GM18951 (cell line): Measurements from ENCODE around the gene RCE1.

ENCODE experiments used
- POLR2A ChIP-seq: IDR thresholded peaks from 4 replicates; pipeline ENCODE4 v1.6.1; 2011; ENCODE audit warnings: mild to moderate bottlenecking; ENCODE audit not compliant: insufficient read length, insufficient read depth; ENCODE audit errors: extremely low read depth
- in situ Hi-C: fragments of 300-500 bp; cut with MboI; formaldehyde crosslinking; loops from one replicate; pipeline ENCODE4 v1.12.0; 2022; ENCODE audit warnings: low sequenced_read_pairs, mixed read lengths, inconsistent platforms; ENCODE audit not compliant: unreplicated experiment

RCE1 gene

DNA sequence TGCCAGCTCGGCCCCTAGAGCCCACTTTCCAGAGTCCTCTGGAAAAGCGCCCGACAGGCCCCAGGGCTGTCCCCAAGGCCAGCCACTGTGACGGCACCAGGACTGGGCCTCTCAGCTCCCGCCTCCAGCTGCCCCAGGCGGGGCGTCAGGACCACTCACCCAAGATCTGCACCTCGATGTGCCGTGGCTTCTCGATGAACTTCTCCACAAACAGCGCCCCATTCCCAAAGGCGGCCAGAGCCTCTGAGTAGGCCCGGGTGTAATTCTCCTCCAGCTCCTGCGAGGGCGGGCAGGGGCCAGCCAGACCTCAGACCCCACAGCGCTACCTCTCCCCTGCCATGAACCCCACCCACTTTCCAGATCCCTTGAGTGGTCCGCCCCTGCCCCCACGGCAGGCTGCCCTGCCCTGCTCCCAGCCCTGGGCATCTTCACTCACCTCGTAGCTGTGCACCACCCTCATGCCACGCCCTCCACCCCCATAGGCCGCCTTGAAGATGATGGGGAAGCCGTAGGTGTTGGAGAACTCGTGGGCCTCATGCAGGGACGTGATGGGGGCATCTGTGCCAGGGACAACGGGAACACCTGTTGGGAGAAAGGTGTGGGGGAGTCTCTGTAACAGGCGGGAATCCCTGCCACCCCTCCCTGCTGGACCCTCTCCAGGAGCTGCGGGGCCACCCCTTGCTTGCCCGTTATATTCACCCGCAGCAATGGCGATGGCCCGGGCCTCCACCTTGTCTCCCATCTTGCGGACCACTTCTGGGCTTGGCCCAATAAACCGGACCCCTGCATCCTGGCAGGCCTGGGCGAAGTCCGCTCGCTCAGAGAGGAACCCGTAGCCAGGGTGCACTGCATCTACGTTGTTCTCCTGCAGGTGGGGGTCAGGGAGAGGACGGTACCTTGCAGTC lies 27.6 kb downstream of the RCE1 start:
- in situ Hi-C loops, result no loop called here
- TF ChIP-seq POLR2A, result no peak

DNA sequence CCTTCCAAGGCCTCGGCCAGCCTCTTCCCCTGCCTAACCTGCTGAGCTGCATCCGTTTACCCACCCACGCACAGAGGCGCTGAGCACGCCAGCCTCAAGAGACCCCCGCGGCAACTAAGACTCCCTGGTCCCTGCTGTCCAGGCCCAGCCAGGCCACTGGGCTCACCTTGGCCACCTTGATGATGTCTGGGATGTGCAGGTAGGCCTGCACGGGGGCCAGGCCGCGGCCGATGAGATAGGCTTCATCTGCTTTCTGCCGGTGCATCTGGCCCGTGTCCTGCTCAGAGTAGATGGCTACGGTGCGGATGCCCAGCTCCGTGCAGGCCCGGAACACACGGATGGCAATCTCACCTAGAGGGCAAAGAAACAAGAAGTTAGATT lies 28.3 kb downstream of the RCE1 start:
- TF ChIP-seq POLR2A, result no peak
- in situ Hi-C loops, result no loop called here

DNA sequence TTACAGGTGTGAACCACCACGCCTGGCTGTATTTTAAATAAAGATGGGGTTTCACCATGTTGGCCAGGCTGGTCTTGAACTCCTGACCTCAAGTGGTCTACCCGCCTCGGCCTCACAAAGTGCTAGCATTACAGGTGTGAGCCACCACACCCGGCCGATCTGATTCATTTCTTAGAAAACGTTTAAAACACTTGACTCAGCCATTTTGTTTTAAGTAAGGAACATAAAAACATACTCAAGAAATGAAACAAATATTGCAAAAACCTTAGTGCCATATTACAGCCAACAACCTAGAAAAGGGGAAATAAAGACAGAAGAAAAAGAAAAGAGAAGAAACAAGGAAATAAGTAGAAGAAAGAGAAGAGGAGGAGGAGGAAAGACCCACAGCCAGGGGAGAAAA lies 31.0 kb downstream of the RCE1 start:
- no peak for TF ChIP-seq POLR2A
- in situ Hi-C loops, result no loop called here

DNA sequence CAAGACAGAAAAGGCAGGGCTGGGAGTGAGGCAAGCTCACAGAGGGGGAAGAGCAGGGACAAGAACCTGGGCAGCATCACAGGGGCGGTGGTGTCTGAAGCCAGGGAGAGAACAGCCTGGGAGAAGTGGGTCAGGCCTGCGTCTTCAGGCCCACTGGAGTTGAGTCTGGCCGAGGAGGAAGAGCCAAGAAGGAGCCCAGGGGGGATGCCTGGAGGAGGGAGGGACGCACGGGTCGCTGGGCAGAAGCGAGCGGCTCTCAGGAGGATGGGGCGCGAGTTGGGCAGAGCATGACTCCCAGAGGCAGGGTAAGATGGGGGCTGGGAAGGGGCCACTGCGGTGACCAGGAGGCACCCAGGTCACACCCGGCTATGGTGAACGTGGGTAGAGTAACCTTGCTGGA lies 32.1 kb downstream of the RCE1 start:
- in situ Hi-C loops, result no loop called here
- TF ChIP-seq POLR2A, result no peak

DNA sequence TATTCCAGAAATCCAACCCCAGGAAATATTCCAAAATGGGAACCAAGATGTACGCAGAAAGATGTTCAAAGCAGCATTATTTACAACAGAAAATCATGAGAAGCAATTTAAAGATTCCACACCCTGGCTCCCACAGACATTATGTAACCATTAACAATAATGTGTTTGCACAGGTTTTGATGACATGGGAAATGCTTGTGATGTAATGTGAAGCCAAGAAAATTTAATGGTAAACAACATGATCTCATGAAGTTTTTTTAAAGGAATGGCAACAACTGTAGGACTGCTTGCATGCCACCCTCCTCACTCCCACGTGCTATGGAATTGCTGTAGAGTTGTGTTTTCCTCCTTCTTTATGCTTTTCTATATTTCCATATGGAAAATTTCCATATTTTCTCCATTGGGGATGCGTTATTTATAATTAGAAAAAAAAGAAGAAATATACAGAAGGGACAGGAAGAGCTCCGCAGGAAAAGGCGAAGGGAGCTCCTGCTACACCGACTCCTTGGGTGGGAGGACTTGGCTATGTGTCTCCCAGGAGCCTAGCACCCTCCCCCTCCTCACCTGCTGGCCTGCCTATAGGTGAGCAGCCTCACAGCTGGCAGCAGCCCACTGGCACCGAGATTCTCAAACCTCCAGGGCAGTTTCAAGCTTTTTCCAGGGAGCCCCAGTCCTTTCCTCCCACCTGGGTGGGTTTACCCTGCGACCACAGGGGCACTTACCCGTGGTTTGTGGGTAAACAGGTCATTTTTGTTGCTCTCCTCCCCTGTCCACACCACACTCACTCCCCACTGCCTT lies 34.5 kb downstream of the RCE1 start:
- in situ Hi-C loops, result no loop called here
- no peak for TF ChIP-seq POLR2A

DNA sequence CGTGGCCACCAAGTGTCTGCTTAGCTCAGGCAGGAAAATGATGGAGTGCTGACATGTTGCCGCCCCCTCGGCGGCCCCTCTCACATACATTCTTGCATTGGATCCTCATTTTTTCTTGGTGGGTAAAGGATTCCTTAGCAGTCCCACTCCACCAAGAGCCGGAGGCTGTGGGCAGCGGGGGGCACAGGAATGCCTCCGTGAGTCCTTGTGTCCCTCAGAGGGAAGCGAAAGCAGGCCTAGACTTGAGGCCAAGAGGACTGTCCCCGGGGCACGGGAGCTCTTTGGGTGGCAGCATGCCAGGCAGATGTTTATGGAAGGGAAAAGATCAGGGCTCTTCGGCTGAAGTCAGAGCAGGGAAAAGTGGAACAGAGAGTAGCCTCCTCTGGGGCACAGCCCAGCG lies 35.2 kb downstream of the RCE1 start:
- in situ Hi-C loops, result no loop called here
- TF ChIP-seq POLR2A, result no peak

DNA sequence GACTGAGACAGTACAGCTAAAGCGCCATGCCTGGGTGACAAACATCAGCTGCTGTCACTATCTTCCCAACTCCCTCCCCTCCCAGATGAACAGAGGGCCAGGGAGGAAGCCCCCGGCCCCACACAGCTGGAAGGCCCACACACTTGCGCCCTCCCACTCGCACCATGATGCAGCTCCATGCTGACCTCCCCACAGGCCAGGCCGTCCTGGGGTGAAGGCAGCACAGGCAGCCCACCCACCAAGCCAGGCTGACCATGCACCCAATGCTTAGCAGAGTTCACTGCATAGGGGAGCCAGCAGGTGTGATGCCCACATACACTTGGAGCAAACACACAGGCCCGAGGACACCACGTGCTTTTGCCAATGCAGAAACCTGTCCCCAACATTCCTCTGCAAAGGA lies 35.8 kb downstream of the RCE1 start:
- in situ Hi-C loops, result no loop called here

DNA sequence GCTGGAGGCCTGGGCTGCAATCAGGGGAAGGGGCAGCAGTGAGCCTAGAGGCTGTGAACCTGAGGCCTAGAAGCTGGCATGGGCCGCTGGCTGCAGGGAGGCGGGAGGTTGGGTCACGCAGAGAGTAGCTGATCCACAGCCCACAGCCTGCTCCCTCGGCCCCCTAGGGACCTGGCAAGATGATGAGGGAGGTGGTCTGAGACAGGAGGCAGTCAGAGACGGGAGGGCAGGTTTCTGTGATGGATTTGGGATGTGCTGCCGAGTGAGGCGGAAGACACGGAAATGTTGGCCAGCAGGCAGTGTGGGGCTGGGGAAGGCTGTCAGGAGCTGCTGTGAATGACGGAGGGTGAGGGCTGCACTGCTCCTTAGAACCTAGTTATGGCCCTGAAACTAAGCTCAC lies 36.3 kb downstream of the RCE1 start:
- in situ Hi-C loops, result no loop called here
- TF ChIP-seq POLR2A, result no peak

More for the DNA sequence above, 35.8 kb downstream of the RCE1 start:
- TF ChIP-seq POLR2A, result no peak

DNA sequence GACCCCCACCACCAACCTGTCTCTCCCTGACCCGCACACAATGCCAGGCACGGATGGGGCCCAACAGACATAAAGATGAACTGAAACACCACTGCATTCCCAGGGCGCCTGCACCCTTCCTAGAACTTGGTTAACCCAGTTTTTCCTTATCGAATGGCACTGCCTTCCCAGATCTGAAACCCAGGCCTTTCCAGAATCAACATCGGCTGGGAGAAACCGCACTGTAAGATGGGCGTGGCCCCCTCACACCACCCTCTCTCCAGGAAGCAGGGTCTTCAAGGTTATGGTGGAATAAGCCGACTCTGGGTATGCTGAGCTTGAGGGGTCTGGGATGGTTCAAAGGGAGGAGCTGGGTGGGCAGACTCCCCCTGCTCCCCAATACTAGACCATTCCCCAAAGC lies 36.8 kb downstream of the RCE1 start:
- no peak for TF ChIP-seq POLR2A
- in situ Hi-C loops, result no loop called here

DNA sequence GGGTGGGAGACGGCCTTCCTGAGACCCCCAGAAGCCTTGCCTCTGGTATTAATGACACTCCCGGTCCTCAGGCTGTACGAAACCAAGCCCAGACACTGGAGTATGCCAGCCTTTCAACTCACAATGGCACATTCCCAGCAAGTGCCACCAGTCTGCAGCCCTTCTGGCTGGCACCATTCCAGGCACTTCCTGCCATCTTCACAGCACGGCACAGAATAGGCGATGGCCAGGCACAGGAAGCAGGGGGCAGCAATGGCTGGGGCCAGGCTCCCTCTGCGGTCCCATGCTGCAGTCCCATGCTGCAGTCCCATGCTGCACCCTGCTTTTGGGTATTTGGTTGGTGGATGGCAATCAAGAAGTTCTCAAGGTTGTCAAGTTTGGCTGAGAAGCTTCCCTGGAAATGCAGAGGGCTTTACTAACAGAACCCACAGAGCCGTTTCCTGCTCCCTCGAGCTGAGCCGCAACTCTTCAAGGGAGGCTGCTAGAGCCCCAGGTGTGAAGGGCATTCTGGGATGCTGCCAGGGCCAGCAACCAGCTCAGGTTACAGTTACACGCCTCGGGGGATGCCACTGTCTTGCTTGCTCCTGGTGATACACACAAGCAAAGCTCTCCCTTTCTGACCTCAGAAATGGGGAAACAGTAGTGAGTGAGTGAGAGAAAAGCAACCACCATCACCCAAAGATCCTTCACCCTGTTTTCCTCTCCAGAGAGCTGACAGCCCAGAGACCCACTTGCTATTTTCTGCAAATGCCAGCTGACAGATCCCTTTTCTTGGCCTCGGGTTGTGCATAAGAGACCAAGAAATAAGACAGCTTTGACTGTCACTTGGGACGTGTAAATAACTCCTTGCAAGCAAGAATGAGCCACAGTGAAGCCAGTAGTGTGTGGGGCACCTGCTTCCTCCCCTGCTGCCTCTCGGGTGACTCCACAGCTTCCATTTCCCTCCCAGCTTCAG lies 37.5 kb downstream of the RCE1 start:
- no peak for TF ChIP-seq POLR2A
- in situ Hi-C loops, result no loop called here

DNA sequence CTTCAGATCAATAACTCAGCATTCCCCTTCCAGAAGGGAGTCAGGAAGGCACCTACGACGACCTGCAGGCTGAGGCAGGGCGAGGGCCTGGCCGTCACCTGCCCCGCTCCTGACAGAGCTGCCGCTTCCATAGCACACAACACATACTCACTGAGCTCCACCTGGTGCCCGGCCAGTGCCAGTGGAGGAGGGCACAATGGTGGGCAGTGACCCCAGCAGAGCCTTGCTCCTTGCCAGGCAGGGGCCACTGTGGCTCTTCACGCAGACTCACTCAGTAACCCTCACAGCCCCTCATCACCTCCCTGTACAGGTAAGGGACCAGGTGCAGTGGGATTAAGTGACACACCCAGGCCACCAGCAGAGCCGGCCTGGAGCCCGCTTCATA lies 38.2 kb downstream of the RCE1 start:
- in situ Hi-C loops, result no loop called here
- no peak for TF ChIP-seq POLR2A

DNA sequence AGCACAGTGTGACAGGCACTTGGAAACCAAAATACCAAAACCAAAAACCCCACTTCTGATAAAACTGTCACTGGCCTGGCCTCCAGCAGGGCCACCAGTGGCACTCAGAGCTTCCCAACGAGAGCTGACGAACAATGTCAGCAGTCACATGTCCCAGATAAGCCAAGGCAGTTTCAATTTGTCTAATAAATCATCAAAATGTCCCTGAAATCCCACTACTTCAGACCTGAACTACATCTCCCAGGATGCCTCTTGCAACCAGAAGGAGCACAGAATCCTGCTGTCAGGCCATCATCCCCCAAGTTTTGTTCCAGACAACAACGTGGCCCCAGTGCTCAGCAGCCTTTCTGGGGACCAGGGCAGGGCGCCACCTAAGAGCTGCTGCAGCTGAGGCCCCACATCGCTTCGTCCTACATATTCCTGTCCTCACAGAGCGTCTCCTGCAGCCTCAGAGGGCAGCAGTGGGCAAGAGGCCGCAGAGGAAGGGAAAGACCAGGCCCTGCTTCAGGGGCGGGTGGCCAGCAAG lies 38.7 kb downstream of the RCE1 start:
- TF ChIP-seq POLR2A, result no peak
- in situ Hi-C loops, result no loop called here
